HTR-8/SVneo (cell line): ENCODE measurements around the gene MUSK.

Source experiments
- DNase-seq: peaks from one replicate; pipeline ENCODE4 v3.0.0; 2011; ENCODE audit warnings: low spot score, mixed read lengths; ENCODE audit not compliant: insufficient read length
- FAIRE-seq: peaks from 2 replicates; lab custom pipeline; 2011; peaks lifted over from hg19 to GRCh38; lab: Jason Lieb, UNC

The MUSK gene

GRCh38 chr9:110668570-110669167 is at the start of gene MUSK:
MUSK (plus strand) TSS chr9:110668791; CDS start chr9:110668905, 114 bp downstream.
- FAIRE-seq (peak; percentile 31), DNase-seq (no peak)

GRCh38 chr9:110619831-110620230 is 48.8 kb upstream of the MUSK start:
- no peak for FAIRE-seq
- no peak for DNase-seq

GRCh38 chr9:110620726-110621125 is 47.9 kb upstream of the MUSK start:
- DNase-seq (no peak), FAIRE-seq (no peak)

GRCh38 chr9:110622368-110622767 is 46.2 kb upstream of the MUSK start:
- FAIRE-seq = no peak

GRCh38 chr9:110623462-110624025 is 45.0 kb upstream of the MUSK start:
- FAIRE-seq (no peak), DNase-seq (no peak)

More at GRCh38 chr9:110622368-110622767, 46.2 kb upstream of the MUSK start:
- no peak for DNase-seq

GRCh38 chr9:110626101-110626829 is 42.3 kb upstream of the MUSK start:
- DNase-seq (no peak), FAIRE-seq (peak; percentile 83)

- DNase-seq (no peak), FAIRE-seq (no peak)
These were observed 33.0 kb upstream of the MUSK start for GRCh38 chr9:110635589-110635988.

- FAIRE-seq (no peak), DNase-seq (no peak)
These were observed 30.1 kb upstream of the MUSK start for GRCh38 chr9:110638381-110638954.

GRCh38 chr9:110640736-110641135 is 27.9 kb upstream of the MUSK start:
- no peak for FAIRE-seq
- no peak for DNase-seq

GRCh38 chr9:110641293-110641692 is 27.3 kb upstream of the MUSK start:
- no peak for DNase-seq
- FAIRE-seq = no peak

GRCh38 chr9:110648696-110649095 is 19.9 kb upstream of the MUSK start:
- DNase-seq = no peak
- FAIRE-seq = no peak

GRCh38 chr9:110650261-110650660 is 18.3 kb upstream of the MUSK start:
- DNase-seq (no peak), FAIRE-seq (no peak)

- FAIRE-seq (no peak), DNase-seq (peak; percentile 20)
These were observed 17.6 kb upstream of the MUSK start for GRCh38 chr9:110650991-110651411.

GRCh38 chr9:110655754-110656641 is 12.6 kb upstream of the MUSK start:
- DNase-seq (no peak), FAIRE-seq (no peak)

GRCh38 chr9:110659891-110660541 is 8.6 kb upstream of the MUSK start:
- FAIRE-seq (no peak), DNase-seq (no peak)

GRCh38 chr9:110669433-110669832 is 842 bp downstream of the MUSK start:
- DNase-seq = no peak
- FAIRE-seq = no peak

- DNase-seq (no peak), FAIRE-seq (no peak)
These were observed 3.3 kb downstream of the MUSK start for GRCh38 chr9:110671849-110672248.

GRCh38 chr9:110672873-110673510 is 4.4 kb downstream of the MUSK start:
- FAIRE-seq (no peak), DNase-seq (no peak)

- DNase-seq (no peak), FAIRE-seq (no peak)
These were observed 18.9 kb downstream of the MUSK start for GRCh38 chr9:110687497-110687896.
